Suprapubic skin (tissue), 4 donors: ENCODE results near the gene RFC3. TPM values are rescaled to one million over a fixed set of nuclear protein-coding genes. Genes with fewer than 3 reads are reported as not detected.
"Not testable (repeated sequence)": the region's sequence is repeated elsewhere in the genome, so short reads cannot be mapped to it uniquely, and the experiment has no call there.

Experiments used
- DNase-seq, 2 donors: peaks; one replicate each; pipeline ENCODE4 v3.0.0-alpha.2; 2019; ENCODE audit warnings: low spot score in 2 of 2
- H3K27ac ChIP-seq: fragments of 200-600 bp; sonication (generic); one replicate; pipeline ENCODE4 v1.5.1; 2019
- H3K27me3 ChIP-seq: fragments of 200-600 bp; sonication (generic); one replicate; pipeline ENCODE4 v1.5.1; 2019
- H3K36me3 ChIP-seq: fragments of 200-600 bp; sonication (generic); one replicate; pipeline ENCODE4 v1.5.1; 2019
- H3K4me1 ChIP-seq: fragments of 200-600 bp; sonication (generic); one replicate; pipeline ENCODE4 v1.5.1; 2019
- H3K4me3 ChIP-seq: fragments of 200-600 bp; sonication (generic); one replicate; pipeline ENCODE4 v1.5.1; 2019; ENCODE audit warnings: mild to moderate bottlenecking
- H3K9me3 ChIP-seq: fragments of 200-600 bp; sonication (generic); one replicate; pipeline ENCODE4 v1.5.1; 2019
- CTCF ChIP-seq, 2 donors: fragments of 200-600 bp in 1 of 2; fragments of 450-650 bp in 1 of 2; sonication (generic) in 1 of 2; IDR thresholded peaks; one replicate each; pipeline ENCODE4 v1.5.1; 2016 to 2019; ENCODE audit warnings: antibody characterized with exemption in 2 of 2, mild to moderate bottlenecking in 1 of 2, moderate library complexity in 1 of 2
- EP300 ChIP-seq: sonication (generic); formaldehyde crosslinking; IDR thresholded peaks from one replicate; pipeline ENCODE4 v1.6.1; 2017; ENCODE audit warnings: antibody characterized with exemption
- POLR2A ChIP-seq, 2 donors: fragments of 450-650 bp; IDR thresholded peaks; one replicate each; pipeline ENCODE4 v1.6.1; 2017; ENCODE audit warnings: antibody characterized with exemption in 2 of 2, mild to moderate bottlenecking in 2 of 2, moderate library complexity in 2 of 2
- POLR2AphosphoS5 ChIP-seq, 3 donors: sonication (generic); formaldehyde crosslinking; IDR thresholded peaks; one replicate each; pipeline ENCODE4 v1.6.1; 2017; ENCODE audit warnings: antibody characterized with exemption in 3 of 3
- WGBS: methylation state at CpG from one replicate; pipeline ENCODE4 v1.1.5; 2018; 5-methylcytosine and 5-hydroxymethylcytosine counted together
- total RNA-seq, 4 donors: library from RNA; depleted of rRNA; stranded (reverse); fragments of >200 nt; gene quantifications; one replicate each; pipeline ENCODE4 v1.1.0, GENCODE V29; 2016

RFC3 gene
- total RNA-seq, 4 donors from 2014 or later = 10.7 to 25.8 (median 12.2) TPM

- H3K27ac ChIP-seq = no peak overlapping the region
- no peaks in the 10 kb centered on the region for H3K9me3 ChIP-seq
- no peaks in the 10 kb centered on the region for H3K36me3 ChIP-seq
- WGBS = 60% methylated on average over 9 of the region's 9 CpGs
- TF ChIP-seq CTCF (IDR thresholded peaks at IDR 0.05) = no peak
- no peak for TF ChIP-seq POLR2AphosphoS5 (IDR thresholded peaks at IDR 0.05)
- TF ChIP-seq POLR2A (IDR thresholded peaks at IDR 0.05) = no peak
- TF ChIP-seq EP300 = no peak
- no peak overlapping the region for H3K4me3 ChIP-seq
- DNase-seq = no peak
- no peaks in the 10 kb centered on the region for H3K4me1 ChIP-seq
- no peaks in the 10 kb centered on the region for H3K27me3 ChIP-seq
Observed at GRCh38 chr13:33776239-33776881, 41.6 kb upstream of the RFC3 start.

GRCh38 chr13:33782631-33783030, 35.3 kb upstream of the RFC3 start:
- WGBS = 75% methylated on average over 4 of the region's 4 CpGs
- H3K4me3 ChIP-seq = no peak overlapping the region
- H3K36me3 ChIP-seq = no peaks in the 10 kb centered on the region
- no peaks in the 10 kb centered on the region for H3K27me3 ChIP-seq
- H3K27ac ChIP-seq = no peak overlapping the region
- no peak for DNase-seq
- H3K9me3 ChIP-seq = no peaks in the 10 kb centered on the region
- TF ChIP-seq POLR2A (IDR thresholded peaks at IDR 0.05) (no peak), EP300 (no peak), POLR2AphosphoS5 (IDR thresholded peaks at IDR 0.05) (no peak), CTCF (IDR thresholded peaks at IDR 0.05) (no peak)
- H3K4me1 ChIP-seq = peaks cover 5% of the 10 kb centered on the region

- H3K36me3 ChIP-seq, H3K4me1 ChIP-seq, DNase-seq, H3K27ac ChIP-seq, H3K9me3 ChIP-seq, H3K27me3 ChIP-seq, H3K4me3 ChIP-seq: not testable (repeated sequence)
- 36% methylated on average over 4 of the region's 4 CpGs for WGBS
Observed at GRCh38 chr13:33783212-33783611, 34.7 kb upstream of the RFC3 start.

- Histone ChIP-seq H3K4me1 (peaks cover 7% of the 10 kb centered on the region), H3K27ac (no peak overlapping the region), H3K9me3 (no peaks in the 10 kb centered on the region), H3K27me3 (no peaks in the 10 kb centered on the region), H3K4me3 (no peak overlapping the region), H3K36me3 (no peaks in the 10 kb centered on the region)
- 100% methylated on average over 1 of the region's 1 CpG for WGBS
- no peak for DNase-seq
- TF ChIP-seq CTCF (IDR thresholded peaks at IDR 0.05) = no peak
- no peak for TF ChIP-seq EP300
- TF ChIP-seq POLR2A (IDR thresholded peaks at IDR 0.05) = no peak
- TF ChIP-seq POLR2AphosphoS5 (IDR thresholded peaks at IDR 0.05) = no peak
Observed at GRCh38 chr13:33784738-33785137, 33.2 kb upstream of the RFC3 start.

GRCh38 chr13:33785384-33785783, 32.6 kb upstream of the RFC3 start:
- no peak for DNase-seq
- TF ChIP-seq CTCF (IDR thresholded peaks at IDR 0.05) = no peak
- TF ChIP-seq POLR2AphosphoS5 (IDR thresholded peaks at IDR 0.05) = no peak
- TF ChIP-seq POLR2A (IDR thresholded peaks at IDR 0.05) = no peak
- TF ChIP-seq EP300 = no peak
- 94% methylated on average over 1 of the region's 1 CpG for WGBS

More at GRCh38 chr13:33785384-33785783, 32.6 kb upstream of the RFC3 start:
- Histone ChIP-seq H3K27ac (no peak overlapping the region), H3K4me3 (no peak overlapping the region), H3K9me3 (no peaks in the 10 kb centered on the region), H3K36me3 (no peaks in the 10 kb centered on the region), H3K27me3 (no peaks in the 10 kb centered on the region), H3K4me1 (peaks cover 7% of the 10 kb centered on the region)
